GM15510 (cell line): ENCODE data around the gene IGFLR1.

Experiments used
- POLR2A ChIP-seq: IDR thresholded peaks from 3 replicates; pipeline ENCODE4 v1.6.1; 2011; ENCODE audit warnings: borderline replicate concordance; ENCODE audit not compliant: insufficient read length; ENCODE audit errors: extremely low read depth

IGFLR1 gene

GRCh38 chr19:35741203-35741515 lies 1.1 kb downstream of the IGFLR1 start:
- TF ChIP-seq POLR2A, result no peak

- TF ChIP-seq POLR2A, result peak; percentile 73
Measured at GRCh38 chr19:35740423-35741202, 1.6 kb downstream of the IGFLR1 start.

GRCh38 chr19:35740108-35740422 lies 2.2 kb downstream of the IGFLR1 start:
- TF ChIP-seq POLR2A, result no peak

- TF ChIP-seq POLR2A, result no peak
Measured at GRCh38 chr19:35739275-35740107, 2.8 kb downstream of the IGFLR1 start.

GRCh38 chr19:35738887-35739229 lies 3.4 kb downstream of the IGFLR1 start:
- no peak for TF ChIP-seq POLR2A

GRCh38 chr19:35738021-35738886 lies 4.0 kb downstream of the IGFLR1 start:
- TF ChIP-seq POLR2A, result no peak

GRCh38 chr19:35736913-35737886 lies 5.1 kb downstream of the IGFLR1 start:
- TF ChIP-seq POLR2A, result no peak

- no peak for TF ChIP-seq POLR2A
Measured at GRCh38 chr19:35734889-35735288, 7.4 kb downstream of the IGFLR1 start.

GRCh38 chr19:35734273-35734672 lies 8.0 kb downstream of the IGFLR1 start:
- TF ChIP-seq POLR2A, result no peak

GRCh38 chr19:35733180-35734125 lies 8.8 kb downstream of the IGFLR1 start:
- TF ChIP-seq POLR2A, result no peak

- TF ChIP-seq POLR2A, result no peak
Measured at GRCh38 chr19:35732540-35733179, 9.6 kb downstream of the IGFLR1 start.

- TF ChIP-seq POLR2A, result no peak
Measured at GRCh38 chr19:35731779-35732405, 10.4 kb downstream of the IGFLR1 start.
